Measurements from ENCODE around the gene LTBP2.

The LTBP2 gene

DNA sequence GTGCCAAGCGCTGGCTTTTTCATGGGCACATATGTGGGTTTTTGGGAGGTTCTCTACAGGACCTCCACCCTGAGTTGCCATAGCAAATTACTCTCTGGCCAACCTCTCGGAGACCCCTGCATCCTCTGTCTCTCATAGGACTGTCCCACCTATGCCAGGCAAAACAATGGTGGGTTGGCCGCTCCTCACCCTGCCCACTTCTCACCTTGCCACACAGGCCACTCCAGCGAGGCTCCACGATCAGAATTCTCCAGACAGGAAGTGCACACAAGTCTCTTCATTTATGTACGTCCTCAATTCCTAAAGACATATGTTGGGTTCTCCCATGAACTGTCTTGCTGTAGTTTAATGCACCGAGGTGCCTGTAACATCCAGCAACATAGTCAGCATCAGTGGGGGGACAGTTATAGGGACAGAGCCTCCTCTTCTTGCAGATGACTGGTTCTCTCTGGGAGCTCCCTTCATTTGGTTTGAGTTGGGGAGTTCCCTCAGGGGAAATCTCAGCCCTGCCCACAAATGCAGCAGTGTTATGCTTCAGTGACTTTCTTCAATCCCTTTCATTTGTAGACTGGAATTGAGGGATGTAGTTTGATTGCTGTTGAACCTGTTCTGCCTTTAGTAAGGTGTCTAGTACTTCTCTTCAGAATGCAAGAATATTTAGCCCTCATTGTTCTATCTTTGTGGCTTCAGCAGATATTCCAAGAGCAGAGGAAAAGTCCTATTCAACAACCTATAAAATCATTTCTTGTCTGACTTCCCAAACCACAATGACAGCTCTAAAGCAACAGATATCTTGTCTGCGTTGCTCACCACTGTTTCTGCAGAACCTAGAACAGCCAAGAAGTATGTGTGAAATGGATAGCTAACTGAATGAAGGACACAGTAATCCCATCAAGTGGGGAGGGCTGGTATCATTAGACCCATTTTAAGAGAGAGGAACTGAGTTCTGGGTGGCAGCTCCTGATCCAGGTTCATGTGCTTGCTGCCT, 2.8 kb upstream of the LTBP2 start:
- in situ Hi-C loops (cut with MboI; ENCODE audit: low sequenced_read_pairs) = no loop called here

DNA sequence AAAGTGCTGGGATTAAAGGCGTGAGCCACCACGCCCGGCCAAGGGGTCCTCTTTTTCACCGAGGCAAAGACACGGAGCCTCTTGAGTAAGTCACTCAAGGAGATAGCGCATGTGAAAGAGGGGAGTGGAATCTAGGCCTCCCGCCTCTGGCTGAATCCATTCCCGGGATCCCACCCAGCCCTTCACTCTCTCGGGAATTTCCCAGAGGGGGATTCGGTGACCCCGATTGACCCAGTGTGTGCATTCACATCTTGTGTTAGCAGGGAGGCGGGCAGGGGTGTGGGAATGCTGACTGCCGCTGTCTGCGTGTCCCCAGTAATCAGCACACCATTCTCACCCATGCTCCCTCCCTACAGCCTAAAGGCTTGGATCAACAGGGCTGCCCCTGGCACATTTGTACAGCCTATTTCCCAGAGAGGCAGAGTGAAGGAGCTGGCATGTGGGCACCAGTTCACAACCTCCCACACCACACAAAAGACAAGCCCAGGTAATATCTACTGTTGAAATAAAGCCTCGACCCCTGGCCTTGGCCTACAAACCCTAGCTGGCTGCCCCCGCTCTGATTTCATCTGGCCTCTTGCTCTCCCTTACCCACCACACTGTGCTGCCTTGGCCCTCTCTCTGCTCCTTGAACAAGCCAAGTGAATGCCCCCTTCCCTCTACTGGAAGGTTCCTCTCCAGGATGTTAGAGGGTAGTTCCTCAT, 1.3 kb upstream of the LTBP2 start:
- in situ Hi-C loops (cut with MboI; ENCODE audit: low sequenced_read_pairs) = no loop called here

GRCh38 chr14:74612350-74613021, 449 bp upstream of the LTBP2 start:
- in situ Hi-C loops (cut with MboI; ENCODE audit: low sequenced_read_pairs) = no loop called here

DNA sequence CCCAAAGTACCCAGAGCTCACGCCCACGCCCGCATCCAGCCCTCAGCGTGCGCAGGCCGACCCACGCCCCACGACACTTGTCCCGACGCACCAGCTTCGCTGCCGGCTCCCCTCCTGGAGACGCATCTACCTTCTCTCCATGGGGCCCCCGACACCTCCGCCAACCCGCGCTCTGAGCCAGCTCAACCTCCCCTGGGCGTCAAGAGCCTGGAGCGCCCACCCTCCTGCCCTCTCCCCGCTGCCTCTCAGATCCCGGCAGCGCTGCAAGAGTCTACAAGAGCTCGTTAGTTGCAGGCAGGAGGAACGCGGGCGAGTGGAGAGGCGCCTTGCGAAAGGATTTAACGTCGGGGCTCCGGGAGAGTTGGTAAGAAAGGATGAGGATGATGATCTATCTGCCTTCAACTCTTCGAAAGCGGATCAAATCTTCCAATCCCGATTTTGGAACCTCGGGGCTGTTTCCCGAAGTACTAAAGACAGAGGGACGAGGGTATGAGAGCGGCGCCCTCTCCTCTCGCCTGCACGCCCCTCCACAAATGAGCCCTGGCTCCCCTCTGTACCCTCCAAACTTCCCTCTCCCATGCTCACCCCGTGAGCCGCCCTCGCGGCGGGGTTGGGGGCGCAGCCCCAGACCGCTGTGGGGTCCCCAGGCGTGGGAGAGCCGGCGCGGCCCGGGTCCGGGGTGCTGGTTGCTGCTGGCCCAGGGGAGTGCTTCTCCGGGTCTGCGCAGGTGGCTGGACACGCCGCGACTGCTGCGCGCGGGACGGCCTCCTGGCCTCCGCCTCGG, 979 bp downstream of the LTBP2 start:
- in situ Hi-C loops (cut with MboI; ENCODE audit: low sequenced_read_pairs) = no loop called here

DNA sequence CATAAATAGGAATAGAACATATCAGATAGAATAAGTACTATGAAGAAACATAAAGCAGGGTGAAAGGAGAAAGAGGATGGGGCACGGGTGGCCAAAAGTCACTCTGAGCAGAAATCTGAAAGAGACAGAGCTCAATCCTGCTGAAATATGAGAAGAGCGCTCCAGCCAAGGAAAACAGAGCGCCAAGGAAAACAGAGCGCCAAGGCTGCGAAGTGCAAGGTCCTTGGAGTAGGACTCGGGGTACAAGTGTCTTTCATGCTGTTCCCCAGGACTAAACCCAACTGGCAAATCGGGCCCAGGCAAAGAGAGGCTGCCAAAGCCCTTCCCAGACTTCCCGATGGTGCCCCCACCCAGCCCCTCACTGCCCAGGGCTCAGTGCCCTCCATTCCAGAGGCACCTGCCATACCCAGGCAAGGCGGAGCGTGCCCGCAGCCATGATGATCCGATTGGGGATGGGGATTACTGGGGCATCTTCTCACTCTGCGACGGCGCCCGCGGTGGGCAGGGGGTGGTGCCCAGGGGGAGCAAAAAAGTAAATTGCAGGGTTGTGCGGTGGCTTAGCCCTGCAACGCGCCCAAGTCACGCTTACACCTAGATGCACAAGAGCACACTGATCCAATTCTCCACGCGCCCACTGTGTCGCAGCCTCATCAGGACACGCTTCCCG, 1.7 kb downstream of the LTBP2 start:
- in situ Hi-C loops (cut with MboI; ENCODE audit: low sequenced_read_pairs) = no loop called here

DNA sequence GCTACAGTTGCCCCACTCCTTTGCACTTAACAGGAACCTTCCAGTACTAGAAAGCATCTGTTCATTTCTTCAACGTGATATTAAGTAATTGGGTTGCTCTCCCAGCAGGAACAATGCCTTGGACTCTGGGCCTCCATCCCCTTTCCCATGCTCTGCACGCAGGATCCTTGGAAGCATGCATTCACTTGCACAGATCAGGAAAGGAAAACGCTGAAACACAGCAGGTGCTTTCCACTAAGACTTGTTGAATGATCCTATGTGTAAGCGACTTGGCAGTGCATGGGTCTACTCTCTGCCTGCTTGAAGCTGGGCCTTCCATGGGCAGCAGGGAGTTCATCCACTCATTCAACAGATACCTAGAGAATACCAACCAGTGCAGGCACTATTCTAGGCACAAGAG, 2.3 kb downstream of the LTBP2 start:
- in situ Hi-C loops (cut with MboI; ENCODE audit: low sequenced_read_pairs) = no loop called here

DNA sequence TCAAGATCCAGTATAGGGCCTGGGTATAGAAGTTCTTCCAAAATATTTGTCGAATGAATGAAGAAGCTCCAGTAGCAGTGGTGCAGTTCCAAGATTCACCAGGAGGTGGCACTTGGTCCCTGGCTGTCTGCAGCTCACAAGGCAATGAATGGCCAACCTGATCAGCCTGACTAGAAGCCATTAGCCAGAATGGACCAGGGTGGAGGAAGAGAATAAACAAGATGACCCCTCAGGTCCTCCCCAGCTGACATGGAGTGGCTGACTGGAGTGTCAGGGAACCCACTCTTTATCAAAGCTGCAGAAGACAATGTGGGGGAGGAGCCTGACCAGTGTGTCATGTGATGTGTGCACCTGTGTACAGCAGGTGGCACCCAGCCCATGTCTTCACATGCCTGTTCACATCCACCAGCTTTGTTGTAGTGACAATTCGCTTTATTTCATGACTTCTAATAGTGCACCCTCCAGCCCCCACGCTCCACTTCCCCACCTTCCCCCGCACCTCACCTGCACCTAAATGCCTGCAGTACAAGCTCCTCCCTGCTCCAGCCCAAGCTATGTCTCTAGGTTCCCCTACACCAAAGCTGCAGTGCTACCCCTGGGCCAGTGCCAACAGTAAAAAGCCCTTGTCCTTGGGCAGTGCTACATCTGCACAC, 3.0 kb downstream of the LTBP2 start:
- in situ Hi-C loops (cut with MboI; ENCODE audit: low sequenced_read_pairs) = no loop called here

DNA sequence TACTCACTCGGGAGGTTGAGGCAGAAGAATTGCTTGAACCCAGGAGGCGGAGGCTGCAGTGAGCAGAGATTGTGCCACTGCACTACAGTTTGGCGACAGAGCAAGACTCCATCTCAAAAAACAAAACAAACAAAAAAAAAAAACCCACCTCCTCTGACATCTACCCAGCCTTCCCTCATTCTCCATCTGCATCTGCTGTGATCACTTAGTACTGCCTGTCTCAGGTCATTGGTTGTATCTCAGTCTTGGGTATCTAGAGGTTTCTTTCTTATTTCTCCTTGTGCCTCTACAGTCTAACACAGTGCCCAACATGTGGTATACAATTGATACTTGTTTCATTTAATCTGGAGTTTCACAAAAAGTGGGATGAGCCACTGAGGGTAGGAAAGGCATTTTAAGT, 5.3 kb downstream of the LTBP2 start:
- in situ Hi-C loops (cut with MboI; ENCODE audit: low sequenced_read_pairs) = no loop called here

DNA sequence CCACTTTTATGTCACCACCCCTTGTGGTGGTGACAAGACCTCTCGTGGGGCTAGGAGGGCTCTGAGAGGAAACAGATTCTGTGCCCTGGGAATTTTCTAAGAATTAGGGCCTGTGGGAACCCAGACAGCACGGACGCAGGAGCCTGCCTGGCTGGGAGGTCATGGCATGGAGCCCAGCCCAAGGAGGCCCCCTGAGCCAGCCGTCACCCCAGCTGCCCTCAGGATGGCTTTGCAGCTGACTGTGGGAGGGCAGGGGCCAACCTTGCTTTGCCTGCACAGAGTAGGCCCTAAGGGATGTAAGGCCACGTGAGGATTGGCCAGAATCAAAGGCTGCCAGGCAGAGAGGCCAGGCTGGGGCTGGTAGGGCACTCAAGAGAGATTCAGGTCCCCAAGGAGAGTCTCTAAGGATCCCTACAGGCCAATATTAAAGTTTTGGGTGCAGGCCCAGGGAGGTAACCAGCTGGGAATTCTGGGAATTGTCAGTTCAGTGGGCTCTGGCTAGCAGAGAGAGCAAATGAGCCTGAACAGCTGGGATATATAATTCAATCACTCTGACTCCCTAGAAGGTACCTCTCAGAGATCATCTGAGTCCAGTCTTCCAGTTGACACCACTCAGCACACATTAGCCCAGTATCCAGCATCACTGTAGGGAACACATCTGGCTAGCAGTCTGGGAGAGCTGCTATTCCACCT, 6.4 kb downstream of the LTBP2 start:
- in situ Hi-C loops (cut with MboI; ENCODE audit: low sequenced_read_pairs) = no loop called here

DNA sequence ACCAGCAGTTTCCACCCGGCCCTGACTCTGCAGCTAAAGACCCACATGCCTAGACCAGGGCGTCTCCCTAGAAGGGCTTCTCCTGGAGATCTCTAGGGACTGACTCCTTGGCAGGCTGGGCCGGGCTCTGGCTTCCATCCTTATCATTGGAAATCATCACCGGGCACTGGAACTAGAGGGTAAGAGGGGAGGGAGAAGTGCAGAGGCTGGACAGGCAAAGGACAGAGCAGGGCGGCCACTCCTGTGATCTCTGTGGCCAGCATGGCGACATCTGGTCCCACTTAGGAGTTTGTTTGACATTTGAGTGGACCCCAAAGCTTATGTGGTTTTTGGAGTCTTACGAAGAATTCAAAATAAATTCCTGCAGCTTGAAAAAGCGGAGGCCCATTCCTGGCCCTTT, 7.1 kb downstream of the LTBP2 start:
- in situ Hi-C loops (cut with MboI; ENCODE audit: low sequenced_read_pairs) = no loop called here

- in situ Hi-C loops (cut with MboI; ENCODE audit: low sequenced_read_pairs) = no loop called here
Measured at GRCh38 chr14:74604157-74604556, 7.9 kb downstream of the LTBP2 start.

DNA sequence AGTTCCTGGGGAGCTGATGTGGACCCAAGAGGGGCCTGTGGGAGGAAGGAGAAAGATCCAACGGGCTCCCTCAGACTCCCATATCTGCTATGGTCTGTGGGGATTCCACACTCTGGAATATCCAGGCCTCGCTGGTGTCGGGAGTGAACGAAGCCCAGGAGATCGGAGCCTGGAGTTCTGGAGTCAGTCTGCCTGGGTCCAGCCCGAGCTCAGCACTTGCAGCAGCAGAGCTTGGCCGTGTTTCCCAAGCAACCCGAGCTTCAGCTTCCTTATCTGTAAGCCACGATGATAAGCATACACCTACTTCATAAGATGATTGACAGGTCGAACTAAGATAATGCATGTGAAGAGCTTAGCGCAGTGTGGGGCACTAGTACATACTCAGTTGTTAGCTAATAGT, 10.1 kb downstream of the LTBP2 start:
- in situ Hi-C loops (cut with MboI; ENCODE audit: low sequenced_read_pairs) = no loop called here

DNA sequence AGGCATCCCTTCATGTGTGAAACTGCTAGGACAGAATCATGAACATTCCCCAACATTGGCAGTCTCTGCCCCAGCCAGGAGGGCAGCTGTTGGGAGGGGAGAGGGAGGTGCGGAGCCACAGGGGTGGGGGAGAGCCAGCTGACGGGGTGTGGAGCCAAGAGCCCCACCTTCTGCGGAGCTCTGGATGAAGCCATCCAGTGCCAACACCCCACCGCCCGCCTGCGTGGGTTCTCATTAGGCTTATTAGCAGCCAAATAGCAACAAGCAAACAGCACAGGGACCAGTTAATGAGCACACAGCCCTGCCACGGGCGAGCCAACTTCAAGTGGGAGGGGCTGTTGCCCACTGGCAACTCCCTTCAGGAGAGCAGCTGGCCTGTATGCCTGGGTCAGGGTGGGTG, 12.1 kb downstream of the LTBP2 start:
- in situ Hi-C loops (cut with MboI; ENCODE audit: low sequenced_read_pairs) = no loop called here

GRCh38 chr14:74599321-74599761, 12.7 kb downstream of the LTBP2 start:
- in situ Hi-C loops (cut with MboI; ENCODE audit: low sequenced_read_pairs) = no loop called here

GRCh38 chr14:74596741-74597450, 15.1 kb downstream of the LTBP2 start:
- in situ Hi-C loops (cut with MboI; ENCODE audit: low sequenced_read_pairs) = no loop called here

GRCh38 chr14:74595006-74595735, 16.9 kb downstream of the LTBP2 start:
- in situ Hi-C loops (cut with MboI; ENCODE audit: low sequenced_read_pairs) = no loop called here

GRCh38 chr14:74594606-74595005, 17.4 kb downstream of the LTBP2 start:
- in situ Hi-C loops (cut with MboI; ENCODE audit: low sequenced_read_pairs) = no loop called here

GRCh38 chr14:74594029-74594428, 18.0 kb downstream of the LTBP2 start:
- in situ Hi-C loops (cut with MboI; ENCODE audit: low sequenced_read_pairs) = no loop called here

Measured in HL-60/S4 (cell line).